NCI-H82 treated with DMSO at 0.1 percent for 48 hours (cell line): ENCODE data around the gene SLX4.

Source experiments
- DNase-seq: peaks from one replicate; lab custom pipeline; 2025; ENCODE audit not compliant: unreplicated experiment; lab: John Stamatoyannopoulos, UW

SLX4 gene

DNA sequence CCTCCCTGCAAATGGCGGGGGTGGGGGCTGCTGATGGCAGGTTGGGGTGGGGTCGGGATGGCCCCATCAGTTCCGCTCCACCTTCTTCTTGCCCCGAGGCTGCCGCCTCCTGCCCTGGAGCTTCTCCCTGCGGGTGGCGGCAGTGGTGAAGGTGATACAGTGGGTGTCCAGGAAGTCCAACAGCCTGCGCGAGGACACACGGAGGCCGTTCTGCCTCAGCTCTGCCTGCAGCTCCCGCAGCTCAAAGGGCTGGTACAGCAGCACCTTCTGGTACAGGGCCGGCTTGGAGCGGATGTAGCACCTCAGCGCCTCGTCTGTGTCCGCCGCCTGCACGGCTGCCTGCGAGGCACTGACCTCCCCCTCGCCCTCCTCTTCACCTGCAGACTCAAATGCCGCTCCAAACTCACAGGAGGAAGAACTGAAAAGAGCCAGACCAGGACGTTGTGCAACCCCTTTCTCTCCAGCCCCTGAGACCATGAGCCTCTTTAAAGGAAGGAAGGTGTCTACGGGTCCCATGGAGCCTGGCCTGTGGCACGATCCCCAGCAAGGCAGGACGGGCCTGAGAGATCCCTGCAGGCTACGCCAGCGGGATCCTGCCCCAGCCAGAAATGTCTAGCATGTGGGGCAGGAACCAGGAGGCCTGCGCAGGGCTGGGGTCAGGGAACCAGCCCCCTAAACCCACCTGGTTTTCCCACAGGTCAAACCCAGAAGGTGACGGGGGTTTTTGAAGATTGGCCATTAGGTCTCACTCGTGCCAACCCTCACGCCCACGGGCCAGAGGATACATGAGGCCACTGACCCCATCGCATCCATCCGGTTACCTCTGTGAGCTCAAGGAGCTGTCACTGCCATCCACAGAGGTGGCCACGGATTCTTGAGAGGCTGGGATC is 28.9 kb downstream of the SLX4 start:
- DNase-seq = no peak

DNA sequence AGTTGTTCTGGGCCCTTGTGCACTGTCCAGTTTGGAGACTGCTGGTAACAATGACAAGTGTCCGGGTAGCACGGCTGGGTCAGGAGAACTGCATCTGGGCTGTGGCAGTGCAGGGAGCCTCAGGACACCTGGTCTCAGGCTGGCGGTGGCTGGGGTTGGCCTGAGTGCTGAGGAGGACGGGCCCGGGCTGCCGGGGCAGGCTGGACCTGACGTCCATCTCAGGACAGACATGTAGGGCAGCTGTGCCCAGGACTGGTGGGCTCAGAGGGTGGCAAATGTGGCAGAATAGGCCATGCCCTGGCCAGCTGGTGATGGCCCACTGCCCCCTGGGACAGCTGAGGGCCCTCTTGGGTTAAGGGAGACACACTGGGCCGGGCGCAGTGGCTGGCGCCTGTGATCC is 30.0 kb downstream of the SLX4 start:
- DNase-seq = no peak

DNA sequence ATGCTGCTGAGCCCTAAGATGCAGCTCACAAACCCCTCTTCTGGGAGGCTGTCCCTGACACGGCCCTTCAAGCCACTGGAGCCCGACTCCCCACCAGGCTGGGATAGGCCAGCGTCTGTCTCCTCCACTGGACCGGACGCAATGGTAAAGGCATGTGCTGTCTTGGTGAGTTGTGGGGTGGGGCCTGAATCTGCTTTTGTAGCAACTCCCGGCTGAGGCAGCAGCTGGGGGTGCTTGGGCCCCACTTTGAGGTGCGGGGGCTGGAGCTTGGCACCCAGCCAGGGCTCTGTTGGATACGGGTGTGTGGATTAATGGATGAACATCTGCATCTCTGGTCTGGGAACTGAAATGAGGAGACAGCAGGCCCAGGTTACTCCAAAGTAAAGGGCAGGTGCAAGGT is 30.7 kb downstream of the SLX4 start:
- no peak for DNase-seq

DNA sequence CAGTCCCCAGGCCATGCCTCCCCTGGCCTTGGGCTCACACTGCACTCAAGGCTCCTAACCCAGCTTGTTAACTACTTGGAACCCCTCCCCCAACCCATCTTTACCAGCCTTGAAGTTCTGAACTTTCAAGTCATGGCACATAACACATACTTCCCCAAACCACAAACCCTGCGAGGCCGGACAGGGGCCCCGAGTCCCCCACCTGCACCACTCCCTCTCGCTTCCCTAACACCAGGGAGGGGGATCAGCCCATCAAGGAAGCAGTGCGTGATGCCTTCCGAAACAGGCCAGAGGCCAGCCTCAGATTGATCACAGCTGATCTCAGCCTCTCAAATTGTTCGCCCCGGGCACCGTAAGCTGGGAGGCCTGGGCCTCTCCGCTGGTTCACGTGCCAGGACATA is 31.2 kb downstream of the SLX4 start:
- DNase-seq = no peak

GRCh38 chr16:3579776-3580175 is 31.6 kb downstream of the SLX4 start:
- no peak for DNase-seq

DNA sequence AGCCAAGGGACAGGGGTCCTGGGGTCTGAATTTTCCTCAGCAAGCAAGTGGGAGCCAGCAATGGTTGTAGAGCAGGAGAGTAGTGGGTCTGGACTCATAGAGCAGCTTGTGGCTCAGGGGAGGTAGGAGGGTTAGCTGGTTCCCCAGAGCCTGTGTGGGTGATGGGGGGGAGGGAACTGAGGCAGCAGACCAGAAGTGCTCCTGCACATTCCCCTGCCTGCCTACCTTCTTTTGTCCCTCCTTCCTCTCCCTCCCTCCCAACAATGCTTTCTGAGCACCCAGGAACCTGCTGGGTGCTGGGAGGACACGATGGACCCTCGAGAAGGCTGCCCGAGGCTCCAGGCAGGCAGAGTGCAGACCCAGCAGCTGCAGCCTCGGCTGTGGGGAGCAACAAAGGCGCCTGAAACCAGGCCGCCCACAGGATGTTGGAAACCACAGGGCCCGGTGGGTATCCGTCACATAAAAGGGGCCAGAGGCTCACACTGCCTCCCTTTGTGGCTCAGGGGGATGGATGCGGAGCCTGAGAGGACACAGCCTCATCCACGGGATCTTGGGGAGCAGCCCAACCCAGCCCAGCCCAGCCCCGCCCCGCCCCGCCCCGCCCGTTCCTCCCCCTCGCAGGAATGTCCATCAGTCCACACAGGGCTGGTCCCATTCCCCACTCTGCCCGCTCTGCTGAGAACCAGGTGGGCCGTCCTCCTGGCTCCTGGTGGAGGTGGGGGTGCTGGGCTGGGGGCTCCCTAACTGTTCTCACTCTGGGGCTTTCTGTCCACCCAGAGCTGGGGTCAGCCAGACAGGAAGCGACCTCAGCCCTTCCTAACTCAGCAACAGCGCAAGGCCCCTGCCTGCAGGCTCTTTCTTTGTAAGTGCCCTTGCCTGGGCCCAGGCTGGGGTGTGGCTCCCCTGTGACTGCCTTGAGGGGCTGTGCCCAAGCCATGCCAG is 32.5 kb downstream of the SLX4 start:
- DNase-seq = no peak

DNA sequence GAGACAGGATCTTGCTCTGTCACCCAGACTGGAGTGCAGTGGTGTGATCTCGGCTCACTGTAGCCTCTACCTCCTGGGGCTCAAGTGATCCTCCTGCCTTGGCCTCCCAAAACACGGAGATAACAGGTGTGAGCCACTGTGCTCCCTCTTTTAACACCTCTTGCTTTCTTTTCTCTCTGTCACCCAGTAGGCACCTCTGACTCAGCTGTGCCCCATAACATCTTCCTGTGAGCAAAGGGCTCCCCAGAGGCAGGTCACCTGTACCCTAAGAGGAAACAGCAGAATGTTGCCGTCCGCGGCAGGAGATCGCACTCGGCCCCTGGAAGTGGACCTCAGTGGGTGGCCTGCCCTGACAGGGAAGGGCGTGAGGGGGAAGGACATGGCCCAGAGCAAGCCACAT is 33.3 kb downstream of the SLX4 start:
- DNase-seq = no peak

DNA sequence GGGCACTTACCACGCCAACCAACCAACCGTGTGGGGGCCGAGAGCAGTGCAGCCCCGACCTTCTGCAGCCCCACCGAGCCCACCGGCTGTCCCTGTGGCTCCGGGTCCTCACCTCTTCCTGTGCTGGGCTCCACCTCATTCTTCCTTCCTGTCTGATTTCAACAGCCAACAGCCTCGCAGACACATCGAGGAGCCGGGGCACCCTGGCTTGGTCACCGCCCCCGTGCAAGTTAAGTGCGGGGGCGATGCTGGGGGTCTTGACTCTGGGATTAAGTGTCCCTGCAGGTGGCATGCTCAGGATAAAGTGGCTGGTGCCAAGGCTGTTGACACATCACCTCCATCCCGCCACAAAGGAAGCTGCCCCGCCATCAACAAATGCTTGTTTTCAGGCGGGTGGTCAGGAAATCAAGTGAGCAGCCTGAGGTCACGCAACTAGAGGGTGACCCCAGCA is 34.1 kb downstream of the SLX4 start, which contains the start of gene NLRC3:
TSS of gene NLRC3 (minus strand) at position 102 of the 451 bp plus-strand sequence. CDS start 12,367 bp downstream, outside the sequence.
- no peak for DNase-seq

GRCh38 chr16:3576211-3576610 is 35.2 kb downstream of the SLX4 start:
- DNase-seq = no peak

DNA sequence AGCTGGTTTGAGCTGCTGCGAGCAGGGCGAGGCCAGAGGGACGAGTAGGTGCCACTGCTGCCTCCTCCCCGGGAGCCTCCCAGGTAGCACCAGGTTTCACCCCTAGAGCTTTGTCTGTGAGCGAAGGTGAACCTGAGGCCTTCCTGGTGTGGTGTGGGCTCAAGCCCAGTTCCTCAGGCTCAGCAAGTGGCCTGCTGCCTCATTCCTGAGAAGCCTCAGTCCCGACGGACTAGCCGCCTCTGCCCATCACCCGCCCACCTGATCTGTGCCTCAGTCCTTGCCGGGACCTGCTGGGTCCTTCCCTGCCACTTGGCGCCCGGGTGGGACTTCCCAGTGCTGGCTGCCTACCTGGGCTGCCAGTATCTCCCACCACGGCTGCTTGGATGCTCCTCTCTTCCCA is 35.9 kb downstream of the SLX4 start:
- no peak for DNase-seq

- DNase-seq = no peak
Observed at GRCh38 chr16:3574195-3574594, 37.2 kb downstream of the SLX4 start.

DNA sequence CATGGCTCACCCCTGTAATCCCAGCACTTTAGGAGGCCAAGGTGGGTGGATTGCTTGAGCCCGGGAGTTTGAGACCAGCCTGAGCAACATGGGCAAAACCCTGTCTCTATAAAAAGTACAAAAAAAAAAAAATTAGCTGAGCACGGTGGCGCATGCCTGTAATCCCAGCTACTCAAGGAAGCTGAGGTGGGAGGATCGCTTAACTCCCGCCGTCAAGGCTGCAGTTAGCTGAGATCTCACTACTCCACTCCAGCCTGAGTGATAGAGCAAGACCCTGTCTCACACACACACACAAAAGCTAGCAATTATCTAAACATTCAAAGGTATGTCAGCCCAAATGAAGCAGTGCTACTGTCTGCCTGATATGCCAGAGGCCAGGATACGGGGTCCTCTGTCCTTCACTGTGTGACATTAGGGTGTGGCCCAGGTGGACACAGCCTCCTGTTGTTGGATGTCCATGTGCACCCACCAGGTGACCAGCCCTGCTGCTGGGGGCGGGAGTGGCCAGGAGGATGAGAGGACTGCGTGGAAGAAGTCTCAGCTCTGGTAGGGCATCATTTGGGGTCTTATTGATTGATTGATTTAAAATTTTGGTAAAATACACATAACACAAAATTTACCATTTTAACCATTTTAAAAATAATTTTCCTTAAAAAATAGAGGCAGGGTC is 38.1 kb downstream of the SLX4 start:
- DNase-seq = no peak

DNA sequence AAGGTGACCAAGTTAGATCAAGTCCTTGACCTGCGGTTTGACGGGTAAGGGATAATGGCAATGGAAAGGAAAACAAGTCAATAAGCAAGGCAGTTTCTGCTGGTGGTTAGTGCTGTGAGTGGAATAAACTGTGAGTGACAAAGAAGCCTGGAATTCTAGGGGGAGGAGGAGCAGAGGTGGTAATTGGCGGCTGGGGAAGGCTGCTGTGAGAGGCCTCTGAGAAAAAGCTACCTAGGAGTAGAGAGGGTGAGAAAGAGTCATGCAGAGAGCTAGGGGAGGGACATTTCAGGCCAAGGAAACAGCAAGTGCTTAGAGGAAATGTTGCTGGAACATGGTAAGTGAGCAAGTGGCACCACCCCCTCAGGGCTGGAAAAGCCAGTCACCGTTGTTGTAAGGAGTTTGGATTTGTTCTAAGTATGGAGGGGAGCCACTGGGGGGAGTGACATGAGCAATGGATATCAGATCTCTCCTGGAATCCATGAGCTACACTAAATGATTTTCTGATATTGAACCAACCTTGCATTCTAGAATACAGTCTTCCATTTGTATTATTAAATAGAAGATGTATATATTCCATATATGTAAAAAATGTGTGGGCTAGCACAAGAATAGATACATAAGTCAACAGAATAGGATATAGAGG is 40.9 kb downstream of the SLX4 start:
- no peak for DNase-seq

DNA sequence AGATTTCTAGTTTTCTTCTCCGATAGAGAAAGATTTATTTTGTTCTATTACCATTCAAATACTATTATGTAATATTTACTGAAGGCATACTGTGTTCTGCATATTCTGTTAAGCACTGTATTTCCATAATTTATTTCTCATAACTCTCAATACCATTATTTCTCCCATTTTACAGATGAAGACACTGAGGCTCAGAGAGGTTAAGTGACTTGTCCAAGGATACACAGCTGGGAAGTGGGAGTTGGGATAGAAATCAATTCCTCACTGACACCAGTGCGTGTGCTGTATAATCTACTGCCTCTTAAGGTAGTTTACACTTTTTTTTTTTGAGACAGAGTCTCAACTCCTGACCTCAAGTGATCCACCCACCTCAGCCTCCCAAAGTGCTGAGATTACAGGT is 41.6 kb downstream of the SLX4 start:
- DNase-seq = no peak

- no peak for DNase-seq
Observed at GRCh38 chr16:3566990-3567389, 44.4 kb downstream of the SLX4 start.

DNA sequence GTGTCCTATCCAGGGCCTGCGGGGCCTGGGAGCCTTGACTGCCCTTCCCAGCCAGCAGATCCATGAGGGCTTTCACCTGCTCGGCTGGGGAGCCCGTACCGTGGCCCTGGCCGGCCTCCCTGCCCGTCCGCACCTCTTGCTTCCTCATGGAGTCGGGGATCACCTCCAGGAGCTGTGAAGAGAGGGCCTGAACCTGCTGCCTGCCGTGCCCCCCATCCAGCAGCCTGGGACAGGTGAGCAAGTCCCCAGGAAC is 46.6 kb downstream of the SLX4 start:
- no peak for DNase-seq

DNA sequence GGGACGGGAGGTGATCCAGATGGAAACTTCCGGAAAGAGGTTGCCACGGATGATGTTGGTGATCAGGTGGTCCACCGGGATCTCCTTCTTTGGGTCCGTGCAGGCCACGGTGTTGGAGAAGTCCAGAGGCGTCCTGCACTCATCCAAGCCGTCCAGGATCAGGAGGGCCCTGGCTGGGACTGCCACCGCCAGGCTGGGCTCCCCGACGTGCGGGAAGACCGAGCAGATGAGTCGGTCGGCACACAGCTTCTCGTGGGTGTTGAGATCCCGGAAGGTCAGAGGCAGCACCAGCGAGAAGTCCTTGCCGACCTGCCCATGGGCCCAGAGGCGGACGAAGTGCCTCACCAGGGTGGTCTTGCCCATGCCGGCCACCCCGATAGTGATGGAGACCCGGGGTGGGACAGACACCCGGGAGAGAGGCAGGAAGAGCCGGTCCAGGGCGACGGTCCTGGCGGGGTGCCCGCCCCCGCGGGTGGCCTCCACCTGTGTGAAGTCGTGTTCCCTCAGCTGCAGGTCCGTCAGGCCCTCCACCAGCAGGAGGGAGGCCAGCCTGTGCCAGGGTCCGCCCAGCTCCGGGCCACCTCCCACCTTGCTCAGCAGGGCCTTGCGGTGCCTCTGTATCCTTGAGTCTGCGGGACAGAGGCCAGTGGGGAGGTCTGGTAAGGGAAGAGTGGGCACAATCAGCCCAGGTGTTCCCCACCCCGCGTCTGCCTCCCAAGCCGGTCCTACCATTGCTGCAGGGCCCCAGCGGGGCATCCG is 47.1 kb downstream of the SLX4 start:
- DNase-seq = no peak

DNA sequence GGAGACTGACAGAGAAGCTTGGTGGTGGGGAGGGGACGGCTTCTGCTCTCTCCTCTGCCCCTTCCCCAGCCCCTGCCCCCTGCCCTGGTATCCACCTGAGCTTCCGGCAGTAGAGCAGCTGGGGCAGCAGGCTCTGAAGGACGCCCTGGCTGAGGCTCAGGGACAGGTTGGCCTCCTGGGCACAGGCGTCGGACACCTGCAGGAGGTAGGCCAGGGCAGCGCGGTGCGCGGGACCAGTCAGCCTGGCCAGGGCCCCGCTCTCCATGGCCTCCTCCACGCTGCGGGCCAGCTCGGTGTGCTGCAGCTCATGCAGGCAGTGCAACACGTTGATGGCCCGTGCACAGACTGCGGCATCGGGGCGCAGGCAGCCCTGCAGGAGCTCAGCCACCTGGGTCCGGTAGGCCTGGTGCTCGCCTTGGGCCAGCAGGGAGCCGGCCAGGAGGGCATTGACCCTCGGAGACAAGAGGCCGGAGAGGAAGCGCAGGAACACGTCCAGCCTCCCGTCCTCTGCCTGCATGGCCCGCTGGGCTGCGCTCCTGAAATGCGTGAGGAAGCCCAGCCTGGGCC is 48.4 kb downstream of the SLX4 start:
- no peak for DNase-seq

- no peak for DNase-seq
Observed at GRCh38 chr16:3561626-3562025, 49.8 kb downstream of the SLX4 start.

GRCh38 chr16:3554351-3554928 is 57.0 kb downstream of the SLX4 start:
- DNase-seq = no peak
